ENCODE results near the gene CCDC148.
A peak's percentile ranks its signal among the peaks of the same experiment; 100 is the strongest.

CCDC148 gene

GRCh38 chr2:158456309-158457066 lies at the start of gene CCDC148, which contains the start of gene PKP4:
TSS of gene CCDC148 (minus strand) at chr2:158456753. CDS start at chr2:158456439, 314 bp downstream.
TSS of gene PKP4 (plus strand) at chr2:158456952. CDS start at chr2:158533185, 76,233 bp downstream.
- peak; percentile 92 to 93 for DNase-seq

GRCh38 chr2:158505448-158505934 lies 48.9 kb upstream of the CCDC148 start:
- DNase-seq, result no peak

- no peak for DNase-seq
Measured at GRCh38 chr2:158504088-158504487, 47.5 kb upstream of the CCDC148 start.

- no peak for DNase-seq
Measured at GRCh38 chr2:158502974-158503373, 46.4 kb upstream of the CCDC148 start.

- DNase-seq, result no peak
Measured at GRCh38 chr2:158501301-158501700, 44.7 kb upstream of the CCDC148 start.

- DNase-seq, result no peak
Measured at GRCh38 chr2:158500333-158500732, 43.8 kb upstream of the CCDC148 start.

- DNase-seq, result no peak
Measured at GRCh38 chr2:158499383-158499782, 42.8 kb upstream of the CCDC148 start.

- no peak for DNase-seq
Measured at GRCh38 chr2:158498749-158499136, 42.2 kb upstream of the CCDC148 start.

- DNase-seq, result no peak
Measured at GRCh38 chr2:158498043-158498748, 41.6 kb upstream of the CCDC148 start.

- DNase-seq, result no peak
Measured at GRCh38 chr2:158497486-158497885, 40.9 kb upstream of the CCDC148 start.

GRCh38 chr2:158496986-158497385 lies 40.4 kb upstream of the CCDC148 start:
- DNase-seq, result no peak

GRCh38 chr2:158495175-158495574 lies 38.6 kb upstream of the CCDC148 start:
- no peak for DNase-seq

GRCh38 chr2:158493458-158493857 lies 36.9 kb upstream of the CCDC148 start:
- DNase-seq, result no peak

GRCh38 chr2:158491072-158491471 lies 34.5 kb upstream of the CCDC148 start:
- DNase-seq, result no peak

- no peak for DNase-seq
Measured at GRCh38 chr2:158489366-158490112, 33.0 kb upstream of the CCDC148 start.

GRCh38 chr2:158488442-158489216 lies 32.1 kb upstream of the CCDC148 start:
- no peak for DNase-seq

- DNase-seq, result no peak
Measured at GRCh38 chr2:158487419-158487818, 30.9 kb upstream of the CCDC148 start.

GRCh38 chr2:158486970-158487325 lies 30.4 kb upstream of the CCDC148 start:
- no peak for DNase-seq

GRCh38 chr2:158486150-158486969 lies 29.8 kb upstream of the CCDC148 start:
- DNase-seq, result no peak

- DNase-seq, result no peak
Measured at GRCh38 chr2:158484892-158485556, 28.5 kb upstream of the CCDC148 start.

- no peak for DNase-seq
Measured at GRCh38 chr2:158482594-158482993, 26.0 kb upstream of the CCDC148 start.

All from CD4-positive, alpha-beta T cell treated with Interleukin-4 for 1 hour (primary cell).